Natural killer cell (primary cell): ENCODE results near the gene ARHGAP42. TPM values are rescaled to one million over a fixed set of nuclear protein-coding genes. Genes with fewer than 3 reads are reported as not detected.

Experiments used
- ATAC-seq, 3 donors: fragments of 150-1000 bp in 2 of 3; fragments of 200-7000 bp in 1 of 3; cut with Tn5 transposase; 1 replicate in 1 of 3; 2 replicates in 2 of 3; pipeline ENCODE4 v1.10.0; 2021; ENCODE audit warnings: mild to moderate bottlenecking in 2 of 3, moderate library complexity in 2 of 3
- DNase-seq, 2 donors: peaks; one replicate each; pipeline versions ENCODE4 v3.0.0 to v3.0.0-alpha.2; 2013 to 2021; ENCODE audit warnings: mixed read lengths in 1 of 2
- H3K27ac ChIP-seq: one replicate; pipeline ENCODE4 v1.5.1; 2013; ENCODE audit warnings: mild to moderate bottlenecking, low read length
- H3K27me3 ChIP-seq: one replicate; pipeline ENCODE4 v1.6.1; 2013; ENCODE audit warnings: low read length; ENCODE audit not compliant: control insufficient read depth, insufficient read depth
- H3K36me3 ChIP-seq: one replicate; pipeline ENCODE4 v1.6.1; 2013; ENCODE audit warnings: low read length; ENCODE audit not compliant: control insufficient read depth, insufficient read depth
- H3K4me1 ChIP-seq: one replicate; pipeline ENCODE4 v1.6.1; 2013; ENCODE audit warnings: low read length; ENCODE audit not compliant: control insufficient read depth, insufficient read depth
- H3K4me3 ChIP-seq: one replicate; pipeline ENCODE4 v1.5.1; 2013; ENCODE audit warnings: low read length
- H3K9me3 ChIP-seq: one replicate; pipeline ENCODE4 v1.6.1; 2013; ENCODE audit warnings: low read length; ENCODE audit not compliant: control insufficient read depth, insufficient read depth
- H3K27ac Mint-ChIP-seq, 2 donors: one replicate each; pipeline ENCODE4 v1.8.0; 2022; ENCODE audit warnings: mild to moderate bottlenecking in 2 of 2, mixed read lengths in 2 of 2, moderate library complexity in 1 of 2
- H3K27me3 Mint-ChIP-seq, 2 donors: one replicate each; pipeline ENCODE4 v1.8.0; 2022; ENCODE audit warnings: low read depth in 2 of 2, mixed read lengths in 2 of 2
- H3K36me3 Mint-ChIP-seq: one replicate; pipeline ENCODE4 v1.8.0; 2022; ENCODE audit warnings: mixed read lengths
- H3K4me1 Mint-ChIP-seq, 2 donors: one replicate each; pipeline ENCODE4 v1.8.0; 2022; ENCODE audit warnings: mixed read lengths in 2 of 2
- H3K4me3 Mint-ChIP-seq: one replicate; pipeline ENCODE4 v1.8.0; 2022; ENCODE audit warnings: mild to moderate bottlenecking, moderate library complexity, mixed read lengths
- H3K9me3 Mint-ChIP-seq, 2 donors: one replicate each; pipeline ENCODE4 v1.8.0; 2022; ENCODE audit warnings: mixed read lengths in 2 of 2
- CTCF ChIP-seq: fragments of 200-600 bp; IDR thresholded peaks from one replicate; pipeline ENCODE4 v1.8.0; 2022; ENCODE audit warnings: antibody characterized with exemption
- WGBS: methylation state at CpG from one replicate; pipeline ENCODE4 v1.1.7; 2013; ENCODE audit warnings: missing lambda C conversion rate; ENCODE audit not compliant: insufficient coverage; 5-methylcytosine and 5-hydroxymethylcytosine counted together
- intact Hi-C: fragments of 100-400 bp; cut with micrococcal nuclease; formaldehyde crosslinking; loops from one replicate; pipeline ENCODE4 v1.14.2; 2022
- total RNA-seq, 4 donors: library from RNA; stranded (reverse); fragments of 120-200 nt in 1 of 4; gene quantifications; one replicate each; pipeline versions ENCODE4 v1.2.3 to v1.2.4, GENCODE V29; 2013 to 2022

ARHGAP42 gene
- total RNA-seq, 3 donors from 2014 or later (not counting 1 experiment from before 2014, with no cell fraction given): 6.0 to 7.6 (median 6.4) TPM

- no peak overlapping the region for H3K4me3 Mint-ChIP-seq
- no peak overlapping the region for H3K27ac Mint-ChIP-seq
- no peak overlapping the region for H3K27ac ChIP-seq
- 93% methylated on average over 5 of the region's 5 CpGs for WGBS
- H3K36me3 Mint-ChIP-seq: no peaks in the 10 kb centered on the region
- H3K4me3 ChIP-seq: no peak overlapping the region
- ATAC-seq (no peak), DNase-seq (no peak)
- no peaks in the 10 kb centered on the region for H3K9me3 Mint-ChIP-seq
- H3K4me1 Mint-ChIP-seq: peaks cover 4% of the 10 kb centered on the region in 2 donors
- H3K9me3 ChIP-seq: no peaks in the 10 kb centered on the region
- no peaks in the 10 kb centered on the region for H3K4me1 ChIP-seq
- H3K27me3 Mint-ChIP-seq: no peaks in the 10 kb centered on the region
- H3K36me3 ChIP-seq: no peaks in the 10 kb centered on the region
- no peaks in the 10 kb centered on the region for H3K27me3 ChIP-seq
- intact Hi-C loops: loop anchor here (10.0 kb wide), 1 partner anchor 59 kb away; no protein-coding TSS in a partner anchor
- no peak for TF ChIP-seq CTCF
Observed at GRCh38 chr11:100703801-100704575, 16.9 kb downstream of the ARHGAP42 start.

- H3K36me3 ChIP-seq: no peaks in the 10 kb centered on the region
- no peak for DNase-seq
- no peak overlapping the region for H3K27ac ChIP-seq
- intact Hi-C loops: loop anchor here (10.0 kb wide), 1 partner anchor 61 kb away; no protein-coding TSS in a partner anchor
- no peaks in the 10 kb centered on the region for H3K36me3 Mint-ChIP-seq
- no peaks in the 10 kb centered on the region for H3K9me3 ChIP-seq
- no peaks in the 10 kb centered on the region for H3K27me3 Mint-ChIP-seq
- no peak for TF ChIP-seq CTCF
- H3K9me3 Mint-ChIP-seq: no peaks in the 10 kb centered on the region
- ATAC-seq: no peak
- peaks cover 4% of the 10 kb centered on the region in 2 donors for H3K4me1 Mint-ChIP-seq
- H3K4me3 ChIP-seq: no peak overlapping the region
- H3K27me3 ChIP-seq: no peaks in the 10 kb centered on the region
- no peak overlapping the region for H3K27ac Mint-ChIP-seq
- H3K4me1 ChIP-seq: no peaks in the 10 kb centered on the region
- 94% methylated on average over 1 of the region's 2 CpGs for WGBS
- H3K4me3 Mint-ChIP-seq: no peak overlapping the region
Observed at GRCh38 chr11:100705447-100705846, 18.4 kb downstream of the ARHGAP42 start.

GRCh38 chr11:100706179-100706578, 19.1 kb downstream of the ARHGAP42 start:
- Histone ChIP-seq H3K9me3 (no peaks in the 10 kb centered on the region), H3K36me3 (no peaks in the 10 kb centered on the region), H3K4me3 (no peak overlapping the region), H3K27ac (no peak overlapping the region), H3K4me1 (no peaks in the 10 kb centered on the region), H3K27me3 (no peaks in the 10 kb centered on the region)
- Mint-ChIP-seq H3K27me3 (no peaks in the 10 kb centered on the region), H3K36me3 (no peaks in the 10 kb centered on the region), H3K4me3 (no peak overlapping the region), H3K27ac (no peak overlapping the region), H3K4me1 (peaks cover 4% of the 10 kb centered on the region in 2 donors), H3K9me3 (no peaks in the 10 kb centered on the region)
- DNase-seq (no peak), ATAC-seq (no peak)
- intact Hi-C loops: loop anchor here (10.0 kb wide), 1 partner anchor 61 kb away; no protein-coding TSS in a partner anchor
- no peak for TF ChIP-seq CTCF
